SJSA1 (cell line): ENCODE data around the gene PCBP4. TPM values are rescaled to one million over a fixed set of nuclear protein-coding genes. Genes with fewer than 3 reads are reported as not detected.
A peak's percentile ranks its signal among the peaks of the same experiment; 100 is the strongest.

Source experiments
- DNase-seq, 2 experiments: peaks; one replicate each; pipeline ENCODE4 v3.0.0-alpha.2; 2015 to 2020; ENCODE audit warnings: low spot score in 2 of 2, low read depth in 1 of 2
- H3K27ac ChIP-seq: fragments of 250-450 bp; sonication (Bioruptor Pico); 2 replicates; pipeline ENCODE4 v1.5.1; 2020; ENCODE audit warnings: mild to moderate bottlenecking, moderate library complexity
- H3K27me3 ChIP-seq: fragments of 250-450 bp; sonication (Bioruptor Pico); replicated peaks from 2 replicates; pipeline ENCODE4 v1.5.1; 2020; ENCODE audit warnings: mild to moderate bottlenecking, moderate library complexity
- H3K36me3 ChIP-seq: fragments of 250-450 bp; sonication (Bioruptor Pico); 2 replicates; pipeline ENCODE4 v1.5.1; 2020; ENCODE audit warnings: mild to moderate bottlenecking
- H3K4me1 ChIP-seq: fragments of 250-450 bp; sonication (Bioruptor Pico); replicated peaks from 2 replicates; pipeline ENCODE4 v1.6.1; 2021; ENCODE audit warnings: mild to moderate bottlenecking
- H3K4me3 ChIP-seq: fragments of 250-450 bp; sonication (Bioruptor Pico); 2 replicates; pipeline ENCODE4 v1.5.1; 2020; ENCODE audit warnings: mild to moderate bottlenecking
- H3K9me3 ChIP-seq: fragments of 250-450 bp; sonication (Bioruptor Pico); replicated peaks from 2 replicates; pipeline ENCODE4 v1.5.1; 2020; ENCODE audit warnings: mild to moderate bottlenecking
- total RNA-seq: library from RNA; depleted of rRNA; stranded (reverse); fragments of >200 nt; shearing (Covaris generic); gene quantifications from 2 replicates; pipeline ENCODE4 v1.2.3, GENCODE V29; 2014

Gene PCBP4
- total RNA-seq, 1 experiment from 2014 or later = 138 TPM

- H3K36me3 ChIP-seq = peaks cover 6% of the 10 kb centered on the region
- H3K27me3 ChIP-seq = no peaks in the 10 kb centered on the region
- no peak overlapping the region for H3K27ac ChIP-seq
- DNase-seq = no peak
- H3K4me1 ChIP-seq = peaks cover 22% of the 10 kb centered on the region
- H3K4me3 ChIP-seq = no peak overlapping the region
- H3K9me3 ChIP-seq = no peaks in the 10 kb centered on the region
Measured at GRCh38 chr3:51986010-51986947, 19.0 kb upstream of the PCBP4 start.

GRCh38 chr3:51985063-51985462 lies 17.8 kb upstream of the PCBP4 start:
- DNase-seq = no peak
- no peaks in the 10 kb centered on the region for H3K9me3 ChIP-seq
- no peaks in the 10 kb centered on the region for H3K27me3 ChIP-seq
- H3K36me3 ChIP-seq = peaks cover 8% of the 10 kb centered on the region
- no peak overlapping the region for H3K27ac ChIP-seq
- H3K4me1 ChIP-seq = peaks cover 22% of the 10 kb centered on the region
- H3K4me3 ChIP-seq = no peak overlapping the region

GRCh38 chr3:51984269-51984647 lies 17.0 kb upstream of the PCBP4 start:
- Histone ChIP-seq H3K27me3 (no peaks in the 10 kb centered on the region), H3K4me1 (peaks cover 22% of the 10 kb centered on the region), H3K9me3 (no peaks in the 10 kb centered on the region), H3K27ac (no peak overlapping the region), H3K36me3 (peaks cover 8% of the 10 kb centered on the region), H3K4me3 (no peak overlapping the region)
- DNase-seq = no peak

GRCh38 chr3:51983578-51984268 lies 16.5 kb upstream of the PCBP4 start:
- Histone ChIP-seq H3K4me3 (peak overlapping the region; percentile 54), H3K4me1 (peaks cover 22% of the 10 kb centered on the region), H3K9me3 (no peaks in the 10 kb centered on the region), H3K27me3 (no peaks in the 10 kb centered on the region), H3K27ac (peak overlapping the region; percentile 83), H3K36me3 (peaks cover 8% of the 10 kb centered on the region)
- no peak for DNase-seq

- H3K36me3 ChIP-seq = peaks cover 8% of the 10 kb centered on the region
- peak within 1 kb of the TSS; percentile 54 for H3K4me3 ChIP-seq
- H3K4me1 ChIP-seq = peaks cover 22% of the 10 kb centered on the region
- DNase-seq = peak; percentile 76 to 83
- H3K27me3 ChIP-seq = no peaks in the 10 kb centered on the region
- no peaks in the 10 kb centered on the region for H3K9me3 ChIP-seq
- H3K27ac ChIP-seq = peak within 1 kb of the TSS; percentile 83
Measured at GRCh38 chr3:51982838-51983577, 15.8 kb upstream of the PCBP4 start, which contains the start of gene ACY1. Gene ACY1, plus strand, starts transcription at chr3:51983535. Its CDS starts 530 bp downstream, at chr3:51984065.

DNA sequence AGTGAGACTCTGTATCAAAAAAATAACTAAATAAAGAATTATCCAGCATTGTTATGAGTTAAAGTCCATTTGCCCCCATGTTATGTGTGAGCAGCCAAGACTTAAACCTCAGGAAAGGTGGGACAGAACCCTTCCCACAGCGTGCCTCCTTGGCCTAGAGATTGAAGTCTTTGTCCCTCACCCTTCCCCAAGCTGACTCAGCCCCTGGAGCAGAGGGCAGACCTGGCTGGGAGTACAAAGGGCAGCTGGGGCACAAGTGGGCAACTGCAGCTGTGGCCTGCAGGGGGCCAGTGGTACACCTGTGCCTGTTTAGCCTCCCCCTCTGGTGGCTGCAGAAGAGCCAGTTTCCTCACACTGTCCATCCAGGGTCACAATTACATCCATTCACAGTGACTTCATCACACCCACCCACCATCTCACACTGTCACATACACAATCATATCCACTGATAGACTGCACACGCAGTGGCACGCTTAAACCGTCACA lies 15.1 kb upstream of the PCBP4 start:
- no peaks in the 10 kb centered on the region for H3K9me3 ChIP-seq
- H3K27ac ChIP-seq = peak overlapping the region; percentile 83
- H3K4me1 ChIP-seq = peaks cover 22% of the 10 kb centered on the region
- DNase-seq = no peak
- peak overlapping the region; percentile 54 for H3K4me3 ChIP-seq
- no peaks in the 10 kb centered on the region for H3K27me3 ChIP-seq
- peaks cover 8% of the 10 kb centered on the region for H3K36me3 ChIP-seq

- H3K4me1 ChIP-seq = peaks cover 28% of the 10 kb centered on the region
Measured at GRCh38 chr3:51980253-51980652, 13.0 kb upstream of the PCBP4 start.

DNA sequence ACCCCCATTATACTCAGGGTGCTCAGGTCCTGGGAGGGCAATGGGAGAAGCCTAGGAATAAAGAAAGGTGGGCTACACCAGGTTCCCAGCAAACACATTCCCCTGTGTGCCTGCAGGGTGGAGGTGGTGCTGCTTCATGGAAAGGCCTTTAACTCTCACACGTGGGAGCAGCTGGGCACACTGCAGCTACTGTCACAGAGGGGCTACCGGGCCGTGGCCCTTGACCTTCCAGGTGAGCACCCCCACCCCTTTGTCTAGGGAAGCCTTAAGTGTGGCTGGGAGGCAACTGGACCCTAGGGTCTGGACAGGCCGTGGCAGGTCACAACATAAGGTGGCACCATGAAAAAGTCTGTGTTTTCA lies 10.9 kb upstream of the PCBP4 start:
- no peak overlapping the region for H3K27ac ChIP-seq
- no peaks in the 10 kb centered on the region for H3K9me3 ChIP-seq
- no peak for DNase-seq
- peaks cover 37% of the 10 kb centered on the region for H3K4me1 ChIP-seq
- no peak overlapping the region for H3K4me3 ChIP-seq
- no peaks in the 10 kb centered on the region for H3K27me3 ChIP-seq
- H3K36me3 ChIP-seq = peaks cover 8% of the 10 kb centered on the region

More at GRCh38 chr3:51980253-51980652, 13.0 kb upstream of the PCBP4 start:
- no peaks in the 10 kb centered on the region for H3K27me3 ChIP-seq
- H3K4me3 ChIP-seq = no peak overlapping the region
- no peak for DNase-seq
- no peaks in the 10 kb centered on the region for H3K9me3 ChIP-seq
- no peak overlapping the region for H3K27ac ChIP-seq
- peaks cover 8% of the 10 kb centered on the region for H3K36me3 ChIP-seq

DNA sequence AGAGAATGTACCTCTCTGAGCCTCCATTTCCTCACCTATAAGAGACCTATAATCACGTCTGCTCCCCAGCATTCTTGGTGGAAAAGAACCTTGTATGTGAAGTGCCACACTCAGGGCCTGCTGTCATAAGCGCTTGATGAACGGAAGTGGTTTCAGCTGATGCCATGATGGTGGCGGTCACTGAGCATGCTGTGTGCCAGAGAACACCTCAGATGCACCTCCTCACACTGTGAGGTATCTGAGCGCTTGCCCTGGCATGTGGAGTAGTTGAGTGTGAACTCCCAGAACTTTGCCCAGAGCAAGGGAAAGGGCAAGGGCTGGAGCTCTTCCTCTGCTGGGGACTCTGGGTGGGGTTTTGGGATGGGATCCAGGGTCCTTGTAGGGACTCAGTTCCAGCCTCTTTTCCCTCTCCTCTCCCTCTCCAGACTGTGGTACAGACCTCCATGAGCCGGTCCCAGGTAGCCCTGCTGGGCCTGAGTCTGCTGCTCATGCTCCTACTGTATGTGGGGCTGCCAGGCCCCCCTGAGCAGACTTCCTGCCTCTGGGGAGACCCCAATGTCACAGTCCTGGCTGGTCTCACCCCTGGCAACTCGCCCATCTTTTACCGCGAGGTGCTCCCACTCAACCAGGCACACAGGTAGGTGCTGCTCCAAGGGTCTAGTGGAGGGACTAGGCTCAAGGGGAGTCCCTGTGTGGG lies 10.3 kb upstream of the PCBP4 start:
- Histone ChIP-seq H3K36me3 (peaks cover 8% of the 10 kb centered on the region), H3K4me1 (peaks cover 32% of the 10 kb centered on the region), H3K27me3 (no peaks in the 10 kb centered on the region), H3K4me3 (no peak overlapping the region), H3K9me3 (no peaks in the 10 kb centered on the region), H3K27ac (no peak overlapping the region)
- no peak for DNase-seq

- no peaks in the 10 kb centered on the region for H3K9me3 ChIP-seq
- peaks cover 3% of the 10 kb centered on the region; the same call in 1 of the 2 replicates for H3K36me3 ChIP-seq
- H3K4me3 ChIP-seq = no peak overlapping the region
- peaks cover 25% of the 10 kb centered on the region for H3K4me1 ChIP-seq
- H3K27me3 ChIP-seq = no peaks in the 10 kb centered on the region
- H3K27ac ChIP-seq = no peak overlapping the region
- peak; percentile 56 to 71 for DNase-seq
Measured at GRCh38 chr3:51975852-51976549, 8.7 kb upstream of the PCBP4 start.

DNA sequence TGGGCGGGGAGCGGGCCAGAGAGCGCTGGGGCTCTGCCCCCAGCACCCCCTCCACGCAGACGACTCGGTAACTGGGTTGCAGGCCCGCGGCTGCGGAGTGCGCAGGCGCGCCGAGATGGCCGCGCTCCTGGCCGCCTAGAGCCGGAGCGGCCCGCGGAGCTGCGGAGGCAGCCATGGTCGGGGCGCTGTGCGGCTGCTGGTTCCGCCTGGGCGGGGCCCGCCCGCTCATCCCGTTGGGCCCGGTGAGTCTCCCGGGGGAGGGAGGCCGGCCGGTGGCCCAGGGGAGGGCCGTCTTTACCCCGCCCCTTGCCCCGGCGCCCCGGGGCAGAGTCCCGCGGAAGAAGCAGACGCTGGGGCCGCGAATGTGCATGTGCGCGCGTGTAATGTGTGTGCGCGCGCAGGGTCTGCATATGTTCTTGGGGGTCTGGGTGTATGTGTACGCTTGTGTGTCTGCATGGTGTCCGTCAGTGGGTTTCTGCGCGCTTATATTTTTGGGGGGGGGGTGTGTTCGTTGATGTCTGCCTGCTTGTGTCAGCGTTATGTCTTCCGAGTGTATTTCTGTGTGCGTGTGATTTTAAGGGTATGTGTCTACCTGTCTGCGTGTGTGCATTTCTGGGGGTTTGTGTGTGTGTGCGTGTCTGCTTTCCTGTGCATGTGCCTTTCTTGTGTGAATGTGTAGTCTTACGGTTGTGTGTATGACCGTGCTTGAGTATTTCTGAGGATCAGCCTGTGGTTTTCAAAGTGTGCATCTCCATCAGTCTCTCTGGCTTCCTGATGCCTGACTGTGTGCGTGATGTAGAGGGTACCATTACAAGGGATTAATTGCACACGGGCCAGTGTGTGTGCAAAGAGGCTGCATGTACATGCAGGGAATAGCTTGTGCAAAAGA lies 8.0 kb upstream of the PCBP4 start, which contains the start of gene ABHD14A:
TSS of gene ABHD14A (plus strand) at position 102 of the 889 bp plus-strand sequence. CDS start at position 174, 72 bp downstream.
- Histone ChIP-seq H3K4me1 (peaks cover 25% of the 10 kb centered on the region), H3K36me3 (no peaks in the 10 kb centered on the region), H3K9me3 (no peaks in the 10 kb centered on the region), H3K27ac (no peak within 1 kb of the TSS), H3K27me3 (no peaks in the 10 kb centered on the region), H3K4me3 (peak within 1 kb of the TSS; percentile 58)
- DNase-seq = peak; percentile 58 to 69
